GM12878 (cell line): ENCODE measurements around the gene RPS5. TPM values are rescaled to one million over a fixed set of nuclear protein-coding genes. Genes with fewer than 3 reads are reported as not detected.

Source experiments
- ASH2L ChIP-seq: fragments of 300-600, 200-600 bp; sonication (generic); IDR thresholded peaks from 2 replicates; pipeline ENCODE4 v1.6.1; 2017; ENCODE audit warnings: low read depth, mild to moderate bottlenecking, borderline replicate concordance
- HCFC1 ChIP-seq: fragments of 150-350 bp; IDR thresholded peaks from 2 replicates; pipeline ENCODE4 v1.6.1; 2014; ENCODE audit warnings: low read length
- IRF4 ChIP-seq: IDR thresholded peaks from 2 replicates; pipeline ENCODE4 v1.6.1; 2011; ENCODE audit warnings: low read depth, low read length
- JUNB ChIP-seq: IDR thresholded peaks from 2 replicates; pipeline ENCODE4 v1.6.1; 2016; ENCODE audit warnings: antibody characterized with exemption, mild to moderate bottlenecking
- KLF5 ChIP-seq: fragments of 450-650 bp; IDR thresholded peaks from 2 replicates; pipeline ENCODE4 v1.6.1; 2014; ENCODE audit warnings: mild to moderate bottlenecking; ENCODE audit not compliant: partially characterized antibody
- NR2C1 ChIP-seq: fragments of 450-650 bp; IDR thresholded peaks from 2 replicates; pipeline ENCODE4 v1.6.1; 2017; ENCODE audit warnings: antibody characterized with exemption, mild to moderate bottlenecking, moderate library complexity
- PML ChIP-seq: IDR thresholded peaks from 2 replicates; pipeline ENCODE4 v1.6.1; 2012; ENCODE audit warnings: low read length, inconsistent platforms
- POLR2A ChIP-seq: IDR thresholded peaks from 2 replicates; pipeline ENCODE4 v1.6.1; 2011; ENCODE audit warnings: low read depth, mild to moderate bottlenecking, low read length
- SIX5 ChIP-seq: IDR thresholded peaks from 2 replicates; pipeline ENCODE4 v1.6.1; 2011; ENCODE audit warnings: mild to moderate bottlenecking, low read depth, low read length, moderate library complexity; ENCODE audit not compliant: severe bottlenecking
- ZNF207 ChIP-seq: fragments of 450-650 bp; IDR thresholded peaks from 2 replicates; pipeline ENCODE4 v1.6.1; 2014; ENCODE audit warnings: antibody characterized with exemption, mild to moderate bottlenecking, borderline replicate concordance
- ZNF217 ChIP-seq: fragments of 450-650 bp; IDR thresholded peaks from 2 replicates; pipeline ENCODE4 v1.6.1; 2017; ENCODE audit warnings: antibody characterized with exemption, mild to moderate bottlenecking
- ZNF622 ChIP-seq: fragments of 450-650 bp; IDR thresholded peaks from 2 replicates; pipeline ENCODE4 v1.6.1; 2017; ENCODE audit warnings: mild to moderate bottlenecking, inconsistent platforms
- ZSCAN29 ChIP-seq: fragments of 450-650 bp; IDR thresholded peaks from 2 replicates; pipeline ENCODE4 v1.6.1; 2017; ENCODE audit warnings: mild to moderate bottlenecking, moderate library complexity
- polyA plus RNA-seq, 11 experiments: library from polyadenylated mRNA; depleted of rRNA in 4 of 11; unstranded in 6 of 11; stranded (reverse) in 5 of 11; fragments of >200 nt; fragmentation: Nextera tagmentation in 4 of 11; fragmentation: Illumina TruSeq in 1 of 11; extraction: Ambion mirVana in 4 of 11; extraction: Trizol in 1 of 11; gene quantifications; 1 replicate in 1 of 11; 2 replicates in 10 of 11; pipeline versions ENCODE4 v1.2.1 to v1.2.3, GENCODE V29; 2011 to 2016; ENCODE audit warnings: inconsistent platforms in 2 of 11, missing spikeins in 2 of 11, low read depth in 1 of 11
- total RNA-seq, 4 experiments: library from RNA; depleted of rRNA in 3 of 4; stranded (reverse); fragments of >200 nt in 3 of 4; fragmentation: Illumina TruSeq in 1 of 4; extraction: Trizol in 1 of 4; gene quantifications; 2 replicates each; pipeline versions ENCODE4 v1.2.1 to v1.2.3, GENCODE V29; 2013 to 2021
- TF ChIP-seq, protein P1 (sequence below): fragments of 450-650 bp; conservative IDR thresholded peaks from 2 replicates; pipeline ENCODE4 v1.6.1; 2017; ENCODE audit warnings: mild to moderate bottlenecking, moderate library complexity
- TF ChIP-seq, protein P2 (sequence below): IDR thresholded peaks from 2 replicates; pipeline ENCODE4 v1.6.1; 2012; ENCODE audit warnings: low read depth, low read length, improper control_type of control experiment
- TF ChIP-seq, protein P3 (sequence below): fragments of 450-650 bp; formaldehyde crosslinking; IDR thresholded peaks from 2 replicates; pipeline ENCODE4 v1.4.0; 2022; ENCODE audit warnings: mild to moderate bottlenecking, moderate library complexity
- TF ChIP-seq, protein P4 (sequence below): IDR thresholded peaks from 2 replicates; pipeline ENCODE4 v1.6.1; 2012; ENCODE audit warnings: low read length, inconsistent platforms

The RPS5 gene
- total and polyA plus RNA-seq, 10 of the 15 experiments (the other 5 are each of a cell fraction or from before 2014, with no cell fraction given): 1,284 to 3,652 (median 1,922) TPM

DNA sequence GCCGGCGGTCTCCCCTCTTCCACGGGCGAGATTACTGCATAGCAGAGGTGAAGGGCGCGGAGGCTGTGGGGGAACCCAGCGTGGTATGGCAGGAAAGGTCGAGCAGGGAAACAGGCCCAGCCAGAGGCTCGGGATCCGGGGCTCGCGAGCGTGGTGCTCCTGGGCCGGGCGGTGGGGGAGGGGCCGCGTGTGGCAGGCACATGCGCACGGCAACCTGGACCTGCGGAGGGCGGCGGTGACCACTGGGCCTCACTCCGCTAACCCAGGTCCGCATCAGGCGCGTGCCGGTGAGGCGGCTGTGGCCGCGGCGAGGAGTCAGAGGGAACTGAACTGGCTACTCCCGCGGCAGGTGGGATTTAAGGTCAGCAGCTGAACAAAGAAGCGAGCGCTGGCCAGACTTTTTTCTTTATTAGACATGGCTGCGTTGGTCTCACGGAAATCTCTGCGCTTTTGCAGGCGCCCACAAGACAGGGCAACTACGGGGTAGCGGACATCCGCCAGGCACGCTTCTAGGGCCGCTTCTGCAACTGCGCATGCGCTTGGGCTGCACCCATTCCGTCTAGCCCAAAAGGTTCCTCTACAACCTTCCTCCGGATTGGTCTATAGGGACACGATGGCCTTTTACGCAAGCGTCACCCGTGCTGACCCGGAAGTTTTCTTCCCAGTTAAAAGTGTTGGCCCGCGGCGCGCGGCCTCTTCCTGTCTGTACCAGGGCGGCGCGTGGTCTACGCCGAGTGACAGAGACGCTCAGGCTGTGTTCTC, at the start of gene RPS5 (continued):
- TF ChIP-seq, protein P1, sequence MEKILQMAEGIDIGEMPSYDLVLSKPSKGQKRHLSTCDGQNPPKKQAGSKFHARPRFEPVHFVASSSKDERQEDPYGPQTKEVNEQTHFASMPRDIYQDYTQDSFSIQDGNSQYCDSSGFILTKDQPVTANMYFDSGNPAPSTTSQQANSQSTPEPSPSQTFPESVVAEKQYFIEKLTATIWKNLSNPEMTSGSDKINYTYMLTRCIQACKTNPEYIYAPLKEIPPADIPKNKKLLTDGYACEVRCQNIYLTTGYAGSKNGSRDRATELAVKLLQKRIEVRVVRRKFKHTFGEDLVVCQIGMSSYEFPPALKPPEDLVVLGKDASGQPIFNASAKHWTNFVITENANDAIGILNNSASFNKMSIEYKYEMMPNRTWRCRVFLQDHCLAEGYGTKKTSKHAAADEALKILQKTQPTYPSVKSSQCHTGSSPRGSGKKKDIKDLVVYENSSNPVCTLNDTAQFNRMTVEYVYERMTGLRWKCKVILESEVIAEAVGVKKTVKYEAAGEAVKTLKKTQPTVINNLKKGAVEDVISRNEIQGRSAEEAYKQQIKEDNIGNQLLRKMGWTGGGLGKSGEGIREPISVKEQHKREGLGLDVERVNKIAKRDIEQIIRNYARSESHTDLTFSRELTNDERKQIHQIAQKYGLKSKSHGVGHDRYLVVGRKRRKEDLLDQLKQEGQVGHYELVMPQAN: peak; percentile 63
- TF ChIP-seq KLF5: peak; percentile 73
- peak; percentile 96 for TF ChIP-seq PML
- no peak for TF ChIP-seq ZNF207
- no peak for TF ChIP-seq ZNF217
- peak; percentile 91 for TF ChIP-seq POLR2A
- peak; percentile 99 for TF ChIP-seq NR2C1
- peak; percentile 79 for TF ChIP-seq HCFC1
- no peak for TF ChIP-seq JUNB
- TF ChIP-seq, protein P2, sequence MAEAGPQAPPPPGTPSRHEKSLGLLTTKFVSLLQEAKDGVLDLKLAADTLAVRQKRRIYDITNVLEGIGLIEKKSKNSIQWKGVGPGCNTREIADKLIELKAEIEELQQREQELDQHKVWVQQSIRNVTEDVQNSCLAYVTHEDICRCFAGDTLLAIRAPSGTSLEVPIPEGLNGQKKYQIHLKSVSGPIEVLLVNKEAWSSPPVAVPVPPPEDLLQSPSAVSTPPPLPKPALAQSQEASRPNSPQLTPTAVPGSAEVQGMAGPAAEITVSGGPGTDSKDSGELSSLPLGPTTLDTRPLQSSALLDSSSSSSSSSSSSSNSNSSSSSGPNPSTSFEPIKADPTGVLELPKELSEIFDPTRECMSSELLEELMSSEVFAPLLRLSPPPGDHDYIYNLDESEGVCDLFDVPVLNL: 0 out of 2 replicates have a peak, but pooled peaks have one; percentile 48
- peak; percentile 61; the same call in 1 of the 2 replicates for TF ChIP-seq ZSCAN29
- TF ChIP-seq, protein P3, sequence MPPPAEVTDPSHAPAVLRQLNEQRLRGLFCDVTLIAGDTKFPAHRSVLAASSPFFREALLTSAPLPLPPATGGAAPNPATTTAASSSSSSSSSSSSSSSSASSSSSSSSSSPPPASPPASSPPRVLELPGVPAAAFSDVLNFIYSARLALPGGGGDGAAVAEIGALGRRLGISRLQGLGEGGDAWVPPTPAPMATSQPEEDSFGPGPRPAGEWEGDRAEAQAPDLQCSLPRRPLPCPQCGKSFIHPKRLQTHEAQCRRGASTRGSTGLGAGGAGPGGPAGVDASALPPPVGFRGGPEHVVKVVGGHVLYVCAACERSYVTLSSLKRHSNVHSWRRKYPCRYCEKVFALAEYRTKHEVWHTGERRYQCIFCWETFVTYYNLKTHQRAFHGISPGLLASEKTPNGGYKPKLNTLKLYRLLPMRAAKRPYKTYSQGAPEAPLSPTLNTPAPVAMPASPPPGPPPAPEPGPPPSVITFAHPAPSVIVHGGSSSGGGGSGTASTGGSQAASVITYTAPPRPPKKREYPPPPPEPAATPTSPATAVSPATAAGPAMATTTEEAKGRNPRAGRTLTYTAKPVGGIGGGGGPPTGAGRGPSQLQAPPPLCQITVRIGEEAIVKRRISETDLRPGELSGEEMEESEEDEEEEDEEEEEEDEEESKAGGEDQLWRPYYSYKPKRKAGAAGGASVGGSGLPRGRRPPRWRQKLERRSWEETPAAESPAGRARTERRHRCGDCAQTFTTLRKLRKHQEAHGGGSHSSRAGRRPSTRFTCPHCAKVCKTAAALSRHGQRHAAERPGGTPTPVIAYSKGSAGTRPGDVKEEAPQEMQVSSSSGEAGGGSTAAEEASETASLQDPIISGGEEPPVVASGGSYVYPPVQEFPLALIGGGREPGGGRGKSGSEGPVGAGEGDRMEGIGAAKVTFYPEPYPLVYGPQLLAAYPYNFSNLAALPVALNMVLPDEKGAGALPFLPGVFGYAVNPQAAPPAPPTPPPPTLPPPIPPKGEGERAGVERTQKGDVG: no peak
- no peak for TF ChIP-seq ZNF622
- no peak for TF ChIP-seq IRF4
- TF ChIP-seq, protein P4, sequence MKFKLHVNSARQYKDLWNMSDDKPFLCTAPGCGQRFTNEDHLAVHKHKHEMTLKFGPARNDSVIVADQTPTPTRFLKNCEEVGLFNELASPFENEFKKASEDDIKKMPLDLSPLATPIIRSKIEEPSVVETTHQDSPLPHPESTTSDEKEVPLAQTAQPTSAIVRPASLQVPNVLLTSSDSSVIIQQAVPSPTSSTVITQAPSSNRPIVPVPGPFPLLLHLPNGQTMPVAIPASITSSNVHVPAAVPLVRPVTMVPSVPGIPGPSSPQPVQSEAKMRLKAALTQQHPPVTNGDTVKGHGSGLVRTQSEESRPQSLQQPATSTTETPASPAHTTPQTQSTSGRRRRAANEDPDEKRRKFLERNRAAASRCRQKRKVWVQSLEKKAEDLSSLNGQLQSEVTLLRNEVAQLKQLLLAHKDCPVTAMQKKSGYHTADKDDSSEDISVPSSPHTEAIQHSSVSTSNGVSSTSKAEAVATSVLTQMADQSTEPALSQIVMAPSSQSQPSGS: no peak
- no peak for TF ChIP-seq ASH2L
- peak; percentile 59 for TF ChIP-seq SIX5
